Heart right ventricle (tissue), 16 donors: Measurements from ENCODE around the gene RHOG. TPM values are rescaled to one million over a fixed set of nuclear protein-coding genes. Genes with fewer than 3 reads are reported as not detected.

Source experiments
- ATAC-seq, 8 donors: fragments of 200-7000 bp; cut with Tn5 transposase; one replicate each; pipeline ENCODE4 v1.9.1; 2020; ENCODE audit warnings: mild to moderate bottlenecking in 8 of 8, moderate library complexity in 8 of 8, moderate number of reproducible peaks in 1 of 8
- DNase-seq, 2 donors: peaks; one replicate each; pipeline ENCODE4 v3.0.0-alpha.2; 2020
- H3K27ac ChIP-seq, 10 donors: fragments of 200-600 bp; sonication (generic) in 2 of 10; one replicate each; pipeline versions ENCODE4 v1.5.0 to v1.8.0; 2020 to 2022; ENCODE audit warnings: mild to moderate bottlenecking in 3 of 10
- H3K27me3 ChIP-seq, 7 donors: fragments of 200-600 bp; one replicate each; pipeline ENCODE4 v1.8.0; 2021 to 2022; ENCODE audit warnings: mild to moderate bottlenecking in 2 of 7
- H3K36me3 ChIP-seq, 9 donors: fragments of 200-600 bp; sonication (generic) in 1 of 9; one replicate each; pipeline versions ENCODE4 v1.5.0 to v1.8.0; 2020 to 2022; ENCODE audit warnings: mild to moderate bottlenecking in 2 of 9
- H3K4me1 ChIP-seq, 9 donors: fragments of 200-600 bp; sonication (generic) in 1 of 9; one replicate each; pipeline versions ENCODE4 v1.5.0 to v1.8.0; 2020 to 2022; ENCODE audit warnings: mild to moderate bottlenecking in 4 of 9
- H3K4me3 ChIP-seq, 10 donors: fragments of 200-600 bp; sonication (generic) in 2 of 10; one replicate each; pipeline versions ENCODE4 v1.5.0 to v1.8.0; 2020 to 2022; ENCODE audit warnings: mild to moderate bottlenecking in 7 of 10, moderate library complexity in 2 of 10
- H3K9me3 ChIP-seq, 11 donors: fragments of 200-600 bp in 10 of 11; sonication (generic) in 2 of 11; one replicate each; pipeline versions ENCODE4 v1.5.0 to v1.8.0; 2013 to 2022; ENCODE audit warnings: mild to moderate bottlenecking in 2 of 11, control low read depth in 1 of 11, moderate library complexity in 1 of 11
- WGBS, 2 donors: extraction: QIAGEN DNeasy Blood & Tissue Kit; methylation state at CpG; one replicate each; pipeline ENCODE4 v1.1.7; 2013; ENCODE audit warnings: inconsistent platforms in 1 of 2; 5-methylcytosine and 5-hydroxymethylcytosine counted together
- intact Hi-C, 10 donors: fragments of 100-400 bp; cut with DNase I; formaldehyde crosslinking; loops; one replicate each; pipeline versions ENCODE4 v1.11.1 to v1.14.2; 2022
- polyA plus RNA-seq, 2 donors: library from polyadenylated mRNA; stranded (reverse); fragments of 200-250 nt; gene quantifications; one replicate each; pipeline ENCODE4 v1.2.3, GENCODE V29; 2013
- total RNA-seq, 10 donors: library from RNA; stranded (reverse); fragmentation: NEBNext Ultra II Directional in 3 of 10; extraction: Animal tissue kit (Norgen Biotek cat#: 25700) in 3 of 10; gene quantifications; one replicate each; pipeline versions ENCODE4 v1.2.1 to v1.2.4, GENCODE V29; 2021 to 2023
- TF ChIP-seq, protein P1 (sequence below), 9 donors: fragments of 200-600 bp; sonication (generic) in 2 of 9; IDR thresholded peaks; one replicate each; pipeline versions ENCODE4 v1.5.0 to v1.8.0; 2021 to 2022; ENCODE audit warnings: antibody characterized with exemption in 9 of 9, mild to moderate bottlenecking in 5 of 9, moderate library complexity in 1 of 9
- donor health status: Arrhythmogenic right ventricular cardiomyopathy.
- donor health status: ischemic (EF 13 %, LVEDD 7.1; RV severe dilation, severe dysfunction).
- donor health status: healthy with polysubstance abuse.
- donor health status: DM: no; HTN: yes; CAD: no.
- donor health status: DM: no; HTN: no; CAD: no.
- donor health status: ischemic (EF 25% LVEDD 6.9; RV normal size, moderate dysfunction).
- donor health status: ischemic (EF 25% LVEDD 5.7; RV mildly dilated, moderate dysfunction).
- donor health status: healthy.
- donor health status: DM: yes; HTN: yes; CAD: no.
- donor health status: Ischemic cardiomyopathy.
- donor health status: ischemic (EF 35%, LVEDD 5.7; RV mildly dilated, moderate dysfunction).
- donor health status: nonischemic (EF 11% LVEDD 7.7; RV severe dilation, severe dysfunction).
- donor health status: DM: yes; HTN: yes; CAD: no.
- donor health status: PGD.
- donor health status: ischemic (EF 29% LVEDD 5.4; RV normal size, mild dysfunction).
- donor health status: nonischemic (EF 23%, LVEDD 6.1; RV moderate dilation, normal function).

Gene RHOG
- total and polyA plus RNA-seq, 12 donors = 15.3 to 55.7 (median 20.5) TPM

- TF ChIP-seq, protein P1, sequence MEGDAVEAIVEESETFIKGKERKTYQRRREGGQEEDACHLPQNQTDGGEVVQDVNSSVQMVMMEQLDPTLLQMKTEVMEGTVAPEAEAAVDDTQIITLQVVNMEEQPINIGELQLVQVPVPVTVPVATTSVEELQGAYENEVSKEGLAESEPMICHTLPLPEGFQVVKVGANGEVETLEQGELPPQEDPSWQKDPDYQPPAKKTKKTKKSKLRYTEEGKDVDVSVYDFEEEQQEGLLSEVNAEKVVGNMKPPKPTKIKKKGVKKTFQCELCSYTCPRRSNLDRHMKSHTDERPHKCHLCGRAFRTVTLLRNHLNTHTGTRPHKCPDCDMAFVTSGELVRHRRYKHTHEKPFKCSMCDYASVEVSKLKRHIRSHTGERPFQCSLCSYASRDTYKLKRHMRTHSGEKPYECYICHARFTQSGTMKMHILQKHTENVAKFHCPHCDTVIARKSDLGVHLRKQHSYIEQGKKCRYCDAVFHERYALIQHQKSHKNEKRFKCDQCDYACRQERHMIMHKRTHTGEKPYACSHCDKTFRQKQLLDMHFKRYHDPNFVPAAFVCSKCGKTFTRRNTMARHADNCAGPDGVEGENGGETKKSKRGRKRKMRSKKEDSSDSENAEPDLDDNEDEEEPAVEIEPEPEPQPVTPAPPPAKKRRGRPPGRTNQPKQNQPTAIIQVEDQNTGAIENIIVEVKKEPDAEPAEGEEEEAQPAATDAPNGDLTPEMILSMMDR (IDR thresholded peaks at IDR 0.05) = no peak
- Histone ChIP-seq H3K4me3 (no peak overlapping the region), H3K27me3 (no peaks in the 10 kb centered on the region), H3K27ac (no peak overlapping the region), H3K9me3 (no peaks in the 10 kb centered on the region), H3K4me1 (peaks cover 0 to 24% (median 0%) of the 10 kb centered on the region in 9 donors), H3K36me3 (peaks cover 0 to 26% (median 8%) of the 10 kb centered on the region in 9 donors)
- ATAC-seq (no peak), DNase-seq (no peak)
- intact Hi-C loops = no loop called here
- 96 to 99% methylated on average over 7 of the region's 7 CpGs for WGBS, 2 donors
These were observed 18.4 kb downstream of the RHOG start for GRCh38 chr11:3822312-3822711.

DNA sequence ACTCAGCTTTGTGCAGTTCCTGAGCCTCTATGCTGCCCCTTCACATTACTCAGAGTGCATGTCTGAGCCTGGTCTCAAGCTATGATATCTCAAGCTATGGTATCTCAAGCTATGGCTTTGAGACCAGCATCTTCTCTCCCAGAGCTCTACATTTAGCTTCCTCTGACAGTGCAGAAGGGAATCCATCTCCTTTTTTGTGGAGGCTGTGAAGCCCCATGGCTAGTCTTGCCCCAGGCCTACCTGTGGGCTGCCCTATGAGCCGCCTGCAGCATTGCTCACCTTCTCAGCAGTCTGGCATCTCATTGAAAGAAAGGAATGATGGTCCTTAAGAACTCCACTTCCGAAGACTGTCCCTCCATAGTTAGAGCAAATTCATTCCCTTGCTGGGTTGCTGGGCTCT, 19.8 kb downstream of the RHOG start:
- no peaks in the 10 kb centered on the region for H3K9me3 ChIP-seq
- intact Hi-C loops = no loop called here
- ATAC-seq = no peak
- peaks cover 0 to 20% (median 5%) of the 10 kb centered on the region in 9 donors for H3K4me1 ChIP-seq
- H3K4me3 ChIP-seq = no peak overlapping the region
- whole genome bisulfite sequencing, 2 donors = 98 to 100% methylated on average over 2 of the region's 2 CpGs
- H3K27ac ChIP-seq = no peak overlapping the region
- no peaks in the 10 kb centered on the region for H3K27me3 ChIP-seq
- TF ChIP-seq, protein P1 (IDR thresholded peaks at IDR 0.05) = no peak
- no peak for DNase-seq
- H3K36me3 ChIP-seq = peaks cover 0 to 15% (median 0%) of the 10 kb centered on the region in 9 donors

- Histone ChIP-seq H3K27ac (no peak overlapping the region), H3K36me3 (peaks cover 0 to 7% (median 0%) of the 10 kb centered on the region in 9 donors), H3K4me1 (peaks cover 0 to 30% (median 5%) of the 10 kb centered on the region in 9 donors), H3K4me3 (no peak overlapping the region), H3K9me3 (no peaks in the 10 kb centered on the region), H3K27me3 (no peaks in the 10 kb centered on the region)
- intact Hi-C loops = no loop called here
- WGBS, 2 donors = 86 to 91% methylated on average over 10 of the region's 10 CpGs
- DNase-seq (no peak), ATAC-seq (no peak)
- TF ChIP-seq, protein P1 (IDR thresholded peaks at IDR 0.05) = no peak
These were observed 23.5 kb downstream of the RHOG start for GRCh38 chr11:3817181-3817800.

- H3K27me3 ChIP-seq = no peaks in the 10 kb centered on the region
- H3K4me3 ChIP-seq = no peak overlapping the region
- ATAC-seq (no peak), DNase-seq (no peak)
- TF ChIP-seq, protein P1 (IDR thresholded peaks at IDR 0.05) = no peak
- peaks cover 0 to 36% (median 5%) of the 10 kb centered on the region in 9 donors for H3K4me1 ChIP-seq
- peak overlapping the region in 4 of 10 donors; percentile 50 to 68 (median 66) for H3K27ac ChIP-seq
- intact Hi-C loops = no loop called here
- no peaks in the 10 kb centered on the region for H3K9me3 ChIP-seq
- H3K36me3 ChIP-seq = peaks cover 0 to 7% (median 0%) of the 10 kb centered on the region in 9 donors
- WGBS, 2 donors = 91 to 100% methylated on average over 2 of the region's 2 CpGs
These were observed 24.1 kb downstream of the RHOG start for GRCh38 chr11:3816673-3817072.
